ENCODE data around the gene EXTL1. TPM values are rescaled to one million over a fixed set of nuclear protein-coding genes. Genes with fewer than 3 reads are reported as not detected.

The EXTL1 gene
- total RNA-seq, 2 experiments from 2014 or later: not detected

- intact Hi-C loops (cut with DNase I, micrococcal nuclease): loop anchor here in 1 of 2 experiments (5.0 to 10.0 kb wide), 2 partner anchors 74 to 377 kb away; partner anchors contain the start of genes LIN28A and PDIK1L
- Mint-ChIP-seq H3K4me1 (ENCODE audit: low read depth) (peaks cover 17% of the 10 kb centered on the region), H3K27ac (no peak overlapping the region), H3K4me3 (peak overlapping the region; percentile 25), H3K36me3 (ENCODE audit: low read depth) (no peaks in the 10 kb centered on the region), H3K27me3 (peaks cover 7% of the 10 kb centered on the region), H3K9me3 (no peaks in the 10 kb centered on the region)
- Histone ChIP-seq H3K36me3 (ENCODE audit: insufficient read depth, low read length) (no peaks in the 10 kb centered on the region), H3K9me3 (ENCODE audit: control insufficient read depth in 1 of 2, insufficient read depth in 1 of 2, low read length in 2 of 2) (no peaks in the 10 kb centered on the region), H3K4me1 (ENCODE audit: insufficient read depth, low read length) (peaks cover 22% of the 10 kb centered on the region), H3K27ac (ENCODE audit: low read depth in 1 of 2, low read length in 2 of 2) (no peak overlapping the region), H3K4me3 (ENCODE audit: low read length) (no peak overlapping the region), H3K27me3 (ENCODE audit: control insufficient read depth in 1 of 2, insufficient read depth in 2 of 2, low read length in 2 of 2) (peaks cover 0 to 8% of the 10 kb centered on the region in 2 experiments)
- no peak for TF ChIP-seq CTCF (IDR thresholded peaks at IDR 0.05)
- ChIA-PET POLR2A (no interaction called here), CTCF (no interaction called here)
- DNase-seq (no peak), ATAC-seq (ENCODE audit: poor library complexity) (no peak)
Observed at GRCh38 chr1:26037904-26038303, 16.3 kb downstream of the EXTL1 start.

GRCh38 chr1:26038477-26038876, 16.9 kb downstream of the EXTL1 start:
- Histone ChIP-seq H3K27me3 (ENCODE audit: control insufficient read depth in 1 of 2, insufficient read depth in 2 of 2, low read length in 2 of 2) (peaks cover 6 to 11% of the 10 kb centered on the region in 2 experiments), H3K4me1 (ENCODE audit: insufficient read depth, low read length) (peaks cover 22% of the 10 kb centered on the region), H3K4me3 (ENCODE audit: low read length) (no peak overlapping the region), H3K36me3 (ENCODE audit: insufficient read depth, low read length) (no peaks in the 10 kb centered on the region), H3K27ac (ENCODE audit: low read depth in 1 of 2, low read length in 2 of 2) (no peak overlapping the region), H3K9me3 (ENCODE audit: control insufficient read depth in 1 of 2, insufficient read depth in 1 of 2, low read length in 2 of 2) (no peaks in the 10 kb centered on the region)
- ATAC-seq (ENCODE audit: poor library complexity) (no peak), DNase-seq (no peak)
- intact Hi-C loops (cut with DNase I, micrococcal nuclease): loop anchor here in 1 of 2 experiments (5.0 to 10.0 kb wide), 2 partner anchors 74 to 376 kb away; partner anchors contain the start of genes LIN28A and PDIK1L
- H3K4me1 Mint-ChIP-seq (ENCODE audit: low read depth): peaks cover 17% of the 10 kb centered on the region
- H3K27ac Mint-ChIP-seq: no peak overlapping the region
- peaks cover 13% of the 10 kb centered on the region for H3K27me3 Mint-ChIP-seq
- no peaks in the 10 kb centered on the region for H3K9me3 Mint-ChIP-seq
- TF ChIP-seq CTCF (IDR thresholded peaks at IDR 0.05): no peak
- no peaks in the 10 kb centered on the region for H3K36me3 Mint-ChIP-seq (ENCODE audit: low read depth)
- ChIA-PET POLR2A (no interaction called here), CTCF (no interaction called here)
- no peak overlapping the region for H3K4me3 Mint-ChIP-seq

GRCh38 chr1:26038904-26039303, 17.3 kb downstream of the EXTL1 start:
- ChIA-PET CTCF (no interaction called here), POLR2A (no interaction called here)
- no peaks in the 10 kb centered on the region for H3K9me3 Mint-ChIP-seq
- H3K4me3 Mint-ChIP-seq: no peak overlapping the region
- H3K36me3 Mint-ChIP-seq (ENCODE audit: low read depth): no peaks in the 10 kb centered on the region
- Histone ChIP-seq H3K4me1 (ENCODE audit: insufficient read depth, low read length) (peaks cover 22% of the 10 kb centered on the region), H3K9me3 (ENCODE audit: control insufficient read depth in 1 of 2, insufficient read depth in 1 of 2, low read length in 2 of 2) (no peaks in the 10 kb centered on the region), H3K36me3 (ENCODE audit: insufficient read depth, low read length) (no peaks in the 10 kb centered on the region), H3K27me3 (ENCODE audit: control insufficient read depth in 1 of 2, insufficient read depth in 2 of 2, low read length in 2 of 2) (peaks cover 9 to 14% of the 10 kb centered on the region in 2 experiments), H3K27ac (ENCODE audit: low read depth in 1 of 2, low read length in 2 of 2) (no peak overlapping the region), H3K4me3 (ENCODE audit: low read length) (no peak overlapping the region)
- peaks cover 17% of the 10 kb centered on the region for H3K27me3 Mint-ChIP-seq
- ATAC-seq (ENCODE audit: poor library complexity) (no peak), DNase-seq (no peak)
- intact Hi-C loops (cut with DNase I, micrococcal nuclease): loop anchor here in 1 of 2 experiments (5.0 to 10.0 kb wide), 2 partner anchors 73 to 376 kb away; partner anchors contain the start of genes LIN28A and PDIK1L
- peaks cover 17% of the 10 kb centered on the region for H3K4me1 Mint-ChIP-seq (ENCODE audit: low read depth)
- no peak for TF ChIP-seq CTCF (IDR thresholded peaks at IDR 0.05)
- no peak overlapping the region for H3K27ac Mint-ChIP-seq
